Limb (tissue), 2 donors: ENCODE measurements around the gene WDR17.

Experiments used
- DNase-seq, 2 donors: peaks; one replicate each; pipeline ENCODE4 v3.0.0-alpha.2; 2016; ENCODE audit errors: extremely low spot score in 2 of 2

Gene WDR17

GRCh38 chr4:176090115-176090514, 24.5 kb downstream of the WDR17 start:
- DNase-seq = no peak

DNA sequence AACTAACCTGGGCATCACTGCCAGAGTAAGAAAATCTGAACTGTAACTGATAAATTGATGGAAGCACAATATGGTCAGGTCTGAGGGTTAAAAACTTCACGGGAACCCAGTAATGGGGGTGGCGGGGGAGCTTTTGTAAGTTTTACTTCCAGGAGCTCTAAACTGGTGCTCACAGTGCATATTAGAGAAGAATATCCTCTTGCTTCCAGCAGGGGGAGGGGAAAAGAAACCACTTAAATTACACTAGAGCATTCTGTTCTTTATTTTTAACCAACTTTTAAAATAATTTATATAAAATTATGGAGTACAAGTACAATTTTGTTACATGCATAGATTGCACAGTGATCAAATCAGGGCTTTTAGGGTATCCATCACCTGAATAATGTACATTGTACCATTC, 33.7 kb downstream of the WDR17 start:
- DNase-seq = no peak

- DNase-seq = no peak
Measured at GRCh38 chr4:176102414-176103063, 36.9 kb downstream of the WDR17 start.

DNA sequence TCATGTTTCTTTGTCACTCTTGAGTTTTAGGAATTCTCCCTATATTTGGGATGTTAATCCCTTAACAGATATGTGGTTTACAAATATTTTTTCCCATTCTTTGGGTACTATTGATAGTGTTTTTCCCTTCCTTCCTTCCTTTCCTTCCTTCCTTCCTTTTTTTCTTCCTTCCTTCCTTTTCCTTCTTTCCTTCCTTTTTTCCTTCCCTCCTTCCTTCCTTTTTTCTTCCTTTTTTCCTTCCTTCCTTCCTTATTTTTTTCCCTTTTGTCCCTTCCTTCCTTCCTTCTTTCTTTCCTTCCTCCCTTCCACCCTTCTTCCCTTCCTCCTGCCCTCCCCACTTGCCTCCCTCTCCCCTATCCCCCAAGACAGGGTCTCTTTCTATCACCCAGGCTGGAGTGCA, 42.1 kb downstream of the WDR17 start:
- no peak for DNase-seq

GRCh38 chr4:176123710-176124407, 58.2 kb downstream of the WDR17 start:
- DNase-seq = no peak

GRCh38 chr4:176125063-176125462, 59.4 kb downstream of the WDR17 start:
- no peak for DNase-seq

- DNase-seq = no peak
Measured at GRCh38 chr4:176134670-176135069, 69.0 kb downstream of the WDR17 start.

GRCh38 chr4:176137631-176138030, 72.0 kb downstream of the WDR17 start:
- DNase-seq = no peak

DNA sequence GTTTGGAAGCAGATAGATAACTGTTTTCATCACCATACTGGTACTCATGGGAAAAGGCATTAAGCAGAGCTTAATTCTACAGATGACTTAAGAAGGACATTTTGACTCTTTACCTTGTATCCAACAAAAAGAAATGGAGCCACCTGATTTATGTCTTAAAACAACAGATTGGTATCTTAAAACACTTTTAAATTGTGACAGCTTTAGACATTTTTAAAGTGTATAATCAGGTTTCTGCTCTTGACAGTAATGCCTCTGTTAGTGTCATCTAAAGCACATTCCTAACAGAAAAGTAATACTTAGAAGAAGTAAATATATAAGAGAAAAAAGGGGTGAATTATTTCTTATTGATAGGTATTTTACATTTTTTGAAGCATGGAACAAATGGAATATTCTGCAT, 73.9 kb downstream of the WDR17 start:
- DNase-seq = no peak

DNA sequence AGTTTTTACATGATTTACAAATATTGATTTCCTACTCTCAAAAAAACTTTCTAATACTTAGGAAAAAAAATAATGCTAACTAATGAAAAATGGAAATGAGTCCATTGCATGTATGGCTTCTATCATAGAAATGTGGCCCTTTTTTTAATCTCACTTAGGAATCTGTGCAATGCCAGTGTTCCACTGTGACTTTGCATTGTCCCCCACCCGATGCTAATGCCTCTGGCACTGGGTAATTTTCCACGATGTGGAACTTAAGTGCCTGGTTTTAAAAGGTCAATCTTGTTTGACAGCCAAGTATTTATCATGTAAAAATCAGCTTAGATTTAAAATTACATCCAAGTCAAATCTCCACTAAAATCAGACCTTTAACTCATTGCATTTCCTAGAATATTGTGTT, 76.6 kb downstream of the WDR17 start:
- no peak for DNase-seq

- DNase-seq = no peak
Measured at GRCh38 chr4:176149680-176150355, 84.2 kb downstream of the WDR17 start.

GRCh38 chr4:176150356-176150682, 84.7 kb downstream of the WDR17 start:
- no peak for DNase-seq

- no peak for DNase-seq
Measured at GRCh38 chr4:176150704-176151103, 85.1 kb downstream of the WDR17 start.

DNA sequence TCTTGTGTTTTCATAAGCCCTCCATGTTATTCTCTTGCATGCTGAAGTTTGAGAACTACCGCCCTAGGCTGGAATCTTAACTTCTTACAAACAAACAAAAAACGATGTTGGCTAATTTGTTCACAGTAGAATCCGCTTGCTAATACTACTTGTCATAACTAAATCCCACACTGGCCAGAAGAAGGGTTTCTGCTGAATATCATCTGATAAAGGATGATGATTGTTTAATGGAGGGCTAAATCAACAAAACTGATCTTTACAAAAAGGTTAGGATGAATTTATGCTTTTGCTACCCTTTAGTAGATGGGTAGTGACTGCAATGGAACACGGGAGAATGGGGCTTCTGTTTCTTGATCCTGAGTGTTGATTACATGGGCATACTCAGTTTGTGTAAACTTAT, 87.5 kb downstream of the WDR17 start:
- DNase-seq = no peak

DNA sequence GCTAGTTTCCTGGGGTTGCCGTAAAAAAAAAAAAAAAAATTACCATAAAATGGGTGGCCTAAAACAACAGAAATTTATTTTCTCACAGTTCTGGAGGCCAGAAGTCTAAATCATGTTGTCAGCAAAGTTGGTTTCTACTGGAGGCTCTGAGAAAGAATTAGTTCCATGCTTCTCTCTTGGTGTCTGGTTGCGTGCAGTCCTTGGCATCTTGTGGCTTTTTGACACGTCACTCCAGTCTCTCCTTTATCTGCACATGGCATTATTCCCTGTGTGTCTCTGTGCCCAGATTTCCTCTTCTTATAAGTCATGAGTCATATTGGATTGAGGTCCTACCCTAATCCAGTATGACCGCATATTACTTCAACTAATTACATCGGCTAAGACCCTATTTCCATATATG, 91.0 kb downstream of the WDR17 start:
- no peak for DNase-seq

- no peak for DNase-seq
Measured at GRCh38 chr4:176163041-176163440, 97.4 kb downstream of the WDR17 start.

DNA sequence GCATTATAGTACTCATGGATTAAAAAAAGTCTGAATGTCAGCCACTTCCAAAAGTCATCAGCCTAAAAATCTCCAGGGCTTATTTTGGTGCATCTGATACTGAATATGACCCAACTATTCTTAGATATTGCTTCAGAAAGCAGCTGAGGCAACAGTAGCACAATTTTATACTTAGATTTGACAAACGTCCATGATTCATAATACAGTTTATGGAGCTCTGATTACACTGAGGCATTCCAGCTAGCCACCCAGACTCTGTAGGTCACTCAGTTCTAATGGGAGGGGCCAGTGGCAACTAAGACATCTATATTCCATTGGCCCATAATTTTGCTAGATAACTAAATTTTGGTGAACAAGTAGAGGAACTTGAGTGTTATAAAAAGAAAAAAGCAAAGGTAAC, 119.4 kb downstream of the WDR17 start:
- no peak for DNase-seq

DNA sequence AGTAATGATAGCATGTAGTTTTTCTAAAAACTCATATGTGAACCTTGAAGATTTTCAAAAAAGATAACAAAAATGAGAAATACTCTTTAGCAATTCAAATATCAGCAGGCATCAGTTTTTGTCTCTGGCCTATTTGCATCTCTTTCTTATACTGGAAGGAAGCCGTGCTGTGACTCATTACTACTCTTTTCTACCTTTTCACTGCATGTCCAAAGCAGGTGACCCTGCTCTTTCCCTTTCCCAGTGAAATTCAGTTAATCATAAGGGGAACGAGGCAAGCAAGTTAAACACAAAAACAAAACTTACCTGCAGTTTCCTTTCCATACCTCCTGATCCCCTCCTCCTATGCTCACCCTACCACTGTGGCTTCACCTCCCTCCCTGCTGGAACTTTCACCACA, 120.4 kb downstream of the WDR17 start:
- DNase-seq = no peak

- no peak for DNase-seq
Measured at GRCh38 chr4:176186671-176187395, 121.2 kb downstream of the WDR17 start.

DNA sequence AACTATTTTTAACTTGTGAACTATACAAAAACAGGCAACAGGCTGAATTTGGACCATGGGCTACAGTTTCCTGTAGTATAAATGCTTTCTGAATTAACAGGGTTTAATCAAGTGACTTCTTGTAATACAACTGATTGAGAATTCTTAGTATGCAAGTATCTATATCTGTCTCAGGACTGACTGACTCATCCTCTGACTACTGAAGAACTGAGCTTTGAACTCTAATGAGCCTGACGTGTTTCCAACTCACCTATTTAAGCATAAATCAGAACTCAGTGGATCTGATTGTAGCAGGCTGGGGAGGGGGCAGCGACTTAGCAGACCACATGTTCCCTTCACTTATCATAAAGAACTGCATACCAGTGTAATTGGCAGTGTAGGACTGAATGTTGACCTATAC, 122.0 kb downstream of the WDR17 start:
- no peak for DNase-seq

GRCh38 chr4:176188654-176189053, 123.0 kb downstream of the WDR17 start:
- DNase-seq = no peak
